Transverse colon (tissue), 4 donors: ENCODE data around the gene CARD10. TPM values are rescaled to one million over a fixed set of nuclear protein-coding genes. Genes with fewer than 3 reads are reported as not detected.
"Not testable (repeated sequence)": the region's sequence is repeated elsewhere in the genome, so short reads cannot be mapped to it uniquely, and the experiment has no call there.

Experiments used
- DNase-seq: peaks from one replicate; pipeline ENCODE4 v3.0.0-alpha.2; 2019
- H3K27ac ChIP-seq, 4 donors: fragments of 200-600 bp; sonication (generic); 2 replicates each; pipeline ENCODE4 v1.5.1; 2016 to 2018; ENCODE audit warnings: inconsistent platforms in 4 of 4
- H3K27me3 ChIP-seq: fragments of 200-600 bp; sonication (generic); 2 replicates; pipeline ENCODE4 v1.5.1; 2017; ENCODE audit warnings: inconsistent platforms
- H3K36me3 ChIP-seq, 4 donors: fragments of 200-600 bp; sonication (generic); 2 replicates each; pipeline ENCODE4 v1.5.1; 2017 to 2019; ENCODE audit warnings: inconsistent platforms in 4 of 4
- H3K4me1 ChIP-seq, 4 donors: fragments of 200-600 bp; sonication (generic); 2 replicates each; pipeline ENCODE4 v1.5.1; 2017 to 2020; ENCODE audit warnings: inconsistent platforms in 4 of 4
- H3K4me3 ChIP-seq, 4 donors: fragments of 200-600 bp; sonication (generic); 1 replicate in 1 of 4; 2 replicates in 3 of 4; pipeline versions ENCODE4 v1.5.1 to v1.6.1; 2017 to 2019; ENCODE audit warnings: inconsistent platforms in 4 of 4
- H3K9me3 ChIP-seq, 2 donors: fragments of 200-600 bp; sonication (generic); 2 replicates each; pipeline ENCODE4 v1.5.1; 2017 to 2019; ENCODE audit warnings: inconsistent platforms in 2 of 2
- CTCF ChIP-seq, 5 experiments: fragments of 200-600 bp in 3 of 5; fragments of 450-650 bp in 2 of 5; sonication (generic) in 3 of 5; IDR thresholded peaks; 1 replicate in 2 of 5; 2 replicates in 3 of 5; pipeline ENCODE4 v1.5.1; 2016 to 2017; ENCODE audit warnings: antibody characterized with exemption in 5 of 5, inconsistent platforms in 3 of 5, mild to moderate bottlenecking in 2 of 5, moderate library complexity in 1 of 5
- EP300 ChIP-seq: sonication (generic); formaldehyde crosslinking; IDR thresholded peaks from one replicate; pipeline ENCODE4 v1.6.1; 2017; ENCODE audit warnings: antibody characterized with exemption, low read depth
- POLR2A ChIP-seq: fragments of 450-650 bp; IDR thresholded peaks from one replicate; pipeline ENCODE4 v1.6.1; 2016; ENCODE audit warnings: antibody characterized with exemption, mild to moderate bottlenecking, moderate library complexity
- POLR2AphosphoS5 ChIP-seq, 3 donors: sonication (generic); formaldehyde crosslinking; IDR thresholded peaks; one replicate each; pipeline ENCODE4 v1.6.1; 2016; ENCODE audit warnings: antibody characterized with exemption in 3 of 3
- WGBS, 2 donors: methylation state at CpG; one replicate each; pipeline ENCODE4 v1.1.5; 2018; ENCODE audit warnings: low coverage in 1 of 2; 5-methylcytosine and 5-hydroxymethylcytosine counted together
- in situ Hi-C, 4 donors: fragments of 200-750 bp; cut with MboI; loops; one replicate each; pipeline versions ENCODE4 v1.15.0 to v1.15.1; 2017; ENCODE audit warnings: low sequenced_read_pairs in 3 of 4, low pct_ligation_motif_present in 1 of 4, low pct_unique_long_range_greater_than_20kb in 1 of 4
- intact Hi-C: fragments of 100-400 bp; cut with DNase I; formaldehyde crosslinking; loops from one replicate; pipeline ENCODE4 v1.15.1; 2023; ENCODE audit warnings: low total_unique reads
- total RNA-seq, 4 donors: library from RNA; depleted of rRNA; stranded (reverse); fragments of >200 nt; gene quantifications; one replicate each; pipeline ENCODE4 v1.1.0, GENCODE V29; 2016

CARD10 gene
- total RNA-seq, 4 donors from 2014 or later: 46.3 to 166 (median 60.9) TPM

DNA sequence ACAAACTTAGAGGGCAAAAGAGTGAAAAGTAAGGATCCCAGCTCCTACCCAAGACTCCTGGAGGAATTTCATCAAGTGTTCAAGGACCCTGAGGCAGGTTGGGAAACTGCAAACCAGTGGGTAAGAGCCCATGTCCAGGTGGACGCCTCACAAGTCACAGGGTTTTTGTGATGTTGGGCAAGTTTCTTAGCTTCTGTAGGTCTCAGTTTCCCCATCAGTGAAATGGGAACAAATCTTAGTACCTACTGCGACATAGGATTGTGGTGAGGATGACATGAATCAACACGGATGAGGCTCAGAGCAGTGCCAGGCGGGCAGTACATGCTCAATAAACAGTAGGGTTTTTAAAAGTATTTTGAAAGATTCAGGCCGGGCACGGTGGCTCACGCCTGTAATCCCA is 23.7 kb upstream of the CARD10 start:
- Histone ChIP-seq H3K27ac (no peak overlapping the region), H3K9me3 (no peaks in the 10 kb centered on the region), H3K4me1 (peaks cover 19 to 49% (median 34%) of the 10 kb centered on the region in 4 donors), H3K27me3 (no peaks in the 10 kb centered on the region), H3K4me3 (no peak overlapping the region), H3K36me3 (no peaks in the 10 kb centered on the region)
- intact Hi-C loops (no loop called here), in situ Hi-C loops (no loop called here)
- DNase-seq: no peak
- TF ChIP-seq EP300 (no peak), CTCF (IDR thresholded peaks at IDR 0.05) (no peak), POLR2A (no peak), POLR2AphosphoS5 (IDR thresholded peaks at IDR 0.05) (no peak)
- 96% methylated on average over 7 of the region's 7 CpGs; no CpG with 5 or more reads in 1 of the 2 donors for WGBS, 2 donors

DNA sequence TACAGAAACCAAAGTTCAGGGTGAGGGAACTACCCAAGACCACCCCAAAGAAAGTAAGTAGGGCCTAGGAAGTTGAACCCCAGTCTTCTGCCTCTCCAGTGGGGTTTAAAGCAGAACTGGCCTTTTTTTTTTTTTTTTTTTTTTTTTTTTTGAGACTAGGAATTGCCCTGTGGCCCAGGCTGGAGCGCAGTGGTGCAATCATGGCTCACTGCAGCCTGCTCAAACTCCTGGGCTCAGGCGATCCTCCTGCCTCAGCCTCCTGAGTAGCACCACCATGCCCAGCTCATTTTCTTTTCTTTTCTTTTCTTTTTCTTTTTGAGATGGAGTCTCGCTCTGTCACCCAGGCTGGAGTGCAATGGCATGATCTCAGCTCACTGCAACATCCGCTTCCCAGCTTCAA is 23.2 kb upstream of the CARD10 start:
- intact Hi-C loops, DNase-seq, H3K36me3 ChIP-seq, in situ Hi-C loops, H3K9me3 ChIP-seq, H3K27me3 ChIP-seq, H3K4me3 ChIP-seq: not testable (repeated sequence)
- H3K27ac ChIP-seq: peak overlapping the region in 1 of 4 donors; percentile 48
- 87 to 94% methylated on average over 2 to 4 of the region's 4 CpGs for WGBS, 2 donors
- peaks cover 18 to 49% (median 33%) of the 10 kb centered on the region in 4 donors for H3K4me1 ChIP-seq

DNA sequence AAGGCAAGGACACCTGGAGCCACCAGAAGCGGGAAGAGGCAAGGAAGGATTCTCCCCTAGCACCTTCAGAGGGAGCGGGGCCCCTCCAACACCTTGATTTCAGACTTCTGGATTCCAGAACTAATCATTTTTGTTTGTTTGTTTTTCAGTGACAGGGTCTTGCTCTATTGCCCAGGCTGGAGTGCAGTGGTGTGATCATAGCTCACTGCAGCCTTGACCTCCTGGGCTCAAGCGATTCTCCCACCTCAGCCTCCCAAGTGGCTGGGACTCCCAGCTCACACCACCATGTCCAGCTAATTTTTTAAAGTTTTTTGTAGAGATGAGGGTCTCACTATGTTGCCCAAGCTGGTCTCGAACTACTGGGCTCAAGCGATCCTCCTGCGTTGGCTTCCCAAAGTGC is 20.6 kb upstream of the CARD10 start:
- H3K4me3 ChIP-seq, H3K36me3 ChIP-seq, H3K27me3 ChIP-seq, intact Hi-C loops, DNase-seq, H3K9me3 ChIP-seq, H3K27ac ChIP-seq: not testable (repeated sequence)
- peaks cover 1 to 22% (median 14%) of the 10 kb centered on the region in 4 donors for H3K4me1 ChIP-seq
- WGBS, 2 donors: 85% methylated on average over 6 of the region's 6 CpGs; no CpG with 5 or more reads in 1 of the 2 donors
- in situ Hi-C loops: loop anchor here in 1 of 4 donors (10.0 kb wide), 1 partner anchor 45 kb away; the partner anchor contains the start of gene LGALS2

DNA sequence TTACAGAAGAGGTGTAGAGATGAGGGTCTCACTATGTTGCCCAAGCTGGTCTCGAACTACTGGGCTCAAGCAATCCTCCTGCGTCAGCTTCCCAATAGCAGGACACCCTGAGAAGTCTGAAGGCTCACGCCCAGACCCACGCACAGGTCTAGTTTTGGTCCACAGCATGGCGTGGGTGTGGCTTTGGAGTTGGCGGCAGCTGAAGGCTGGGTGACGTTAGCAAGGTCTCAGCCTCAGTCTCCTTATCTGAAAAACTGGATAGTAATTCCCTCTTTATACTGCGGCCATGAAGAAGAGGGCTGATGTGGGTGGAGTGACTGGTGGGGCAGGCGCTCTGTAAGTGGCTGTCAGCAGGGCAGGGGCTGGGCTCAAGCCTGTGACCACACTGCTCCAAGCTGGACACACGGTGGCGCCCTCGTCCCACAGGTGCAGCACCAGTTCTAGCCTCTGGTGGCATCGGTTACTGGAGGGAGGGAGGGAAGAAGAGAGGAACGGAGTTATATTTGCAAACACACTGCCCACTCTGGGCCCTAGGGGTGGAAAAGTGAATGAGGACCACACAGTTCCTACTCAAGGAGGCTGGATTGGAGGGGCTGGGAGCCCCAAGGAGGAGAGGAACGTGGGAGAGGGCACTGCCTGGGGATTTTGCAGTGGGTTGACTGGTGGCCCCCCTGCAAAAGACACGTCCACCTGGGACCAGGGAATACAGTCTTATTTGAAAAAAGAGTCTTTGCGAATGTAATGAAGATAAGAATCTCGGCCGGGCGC is 19.6 kb upstream of the CARD10 start:
- no peak overlapping the region for H3K4me3 ChIP-seq
- H3K36me3 ChIP-seq: no peaks in the 10 kb centered on the region
- peak overlapping the region in 3 of 4 donors; percentile 33 to 52 (median 47) for H3K27ac ChIP-seq
- intact Hi-C loops: no loop called here
- peaks cover 0 to 27% (median 19%) of the 10 kb centered on the region in 4 donors for H3K4me1 ChIP-seq
- no peak for TF ChIP-seq EP300
- TF ChIP-seq CTCF (IDR thresholded peaks at IDR 0.05): peak; percentile 93 to 100 (median 94)
- TF ChIP-seq POLR2A: no peak
- TF ChIP-seq POLR2AphosphoS5 (IDR thresholded peaks at IDR 0.05): peak in 1 of 3 donors; percentile 45
- DNase-seq: peak; percentile 97
- in situ Hi-C loops: loop anchor here in 1 of 4 donors (10.0 kb wide), 1 partner anchor 46 kb away; the partner anchor contains the start of gene LGALS2
- no peaks in the 10 kb centered on the region for H3K9me3 ChIP-seq
- H3K27me3 ChIP-seq: no peaks in the 10 kb centered on the region
- WGBS, 2 donors: 10 to 13% methylated on average over 2 to 19 of the region's 20 CpGs

DNA sequence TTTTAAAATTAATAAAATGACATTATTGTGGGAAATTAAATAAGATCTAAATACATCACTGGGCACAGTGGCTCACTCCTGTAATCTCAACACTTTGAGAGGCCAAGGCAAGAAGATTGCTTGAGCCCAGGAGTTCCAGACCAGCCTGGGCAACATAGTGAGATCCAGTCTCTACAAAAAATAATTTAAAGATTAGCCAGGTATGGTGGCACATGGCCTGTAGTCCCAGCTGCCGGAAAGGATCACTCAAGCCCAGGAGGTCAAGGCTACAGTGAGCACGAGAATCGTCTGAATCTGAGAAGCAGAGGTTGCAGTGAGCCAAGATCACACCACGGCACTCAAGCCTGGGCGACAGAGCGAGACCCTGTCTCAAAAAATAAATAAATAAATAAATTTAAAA is 15.9 kb upstream of the CARD10 start:
- H3K27ac ChIP-seq: no peak overlapping the region
- H3K4me3 ChIP-seq: no peak overlapping the region
- H3K27me3 ChIP-seq: no peaks in the 10 kb centered on the region
- 90 to 94% methylated on average over 2 to 6 of the region's 6 CpGs for WGBS, 2 donors
- H3K9me3 ChIP-seq: no peaks in the 10 kb centered on the region
- peaks cover 0 to 28% (median 18%) of the 10 kb centered on the region in 4 donors for H3K4me1 ChIP-seq
- DNase-seq: no peak
- TF ChIP-seq POLR2AphosphoS5 (IDR thresholded peaks at IDR 0.05): no peak
- TF ChIP-seq CTCF (IDR thresholded peaks at IDR 0.05): no peak
- no peak for TF ChIP-seq EP300
- no peak for TF ChIP-seq POLR2A
- H3K36me3 ChIP-seq: no peaks in the 10 kb centered on the region
- intact Hi-C loops (no loop called here), in situ Hi-C loops (loop anchor here in 1 of 4 donors (10.0 kb wide), 1 partner anchor 50 kb away; the partner anchor contains the start of gene LGALS2)
